22Rv1 (cell line): ENCODE measurements around the gene GALT.

Source experiments
- CTCF ChIP-seq: fragments of 450-650 bp; IDR thresholded peaks from 2 replicates; pipeline ENCODE4 v1.5.1; 2017; ENCODE audit warnings: mild to moderate bottlenecking
- ZFX ChIP-seq: fragments of 450-650 bp; IDR thresholded peaks from 2 replicates; pipeline ENCODE4 v1.6.1; 2017; ENCODE audit warnings: antibody characterized with exemption, borderline replicate concordance

- TF ChIP-seq CTCF: no peak
- no peak for TF ChIP-seq ZFX
These were observed 1.2 kb downstream of the GALT start for GRCh38 chr9:34647651-34648050.
